Gastrocnemius medialis (tissue), 4 donors: ENCODE data around the gene UBE3B. TPM values are rescaled to one million over a fixed set of nuclear protein-coding genes. Genes with fewer than 3 reads are reported as not detected.

Experiments
- ATAC-seq, 2 donors: fragments of 150-250 bp; one replicate each; pipeline ENCODE4 v1.9.1; 2016
- DNase-seq, 2 donors: peaks; one replicate each; pipeline ENCODE4 v3.0.0-alpha.2; 2019
- H3K27ac ChIP-seq, 4 donors: fragments of 200-600 bp; sonication (generic); 1 replicate in 1 of 4; 2 replicates in 3 of 4; pipeline ENCODE4 v1.5.1; 2016 to 2018; ENCODE audit warnings: mild to moderate bottlenecking in 2 of 4, moderate library complexity in 1 of 4
- H3K27me3 ChIP-seq, 3 donors: fragments of 200-600 bp; sonication (generic) in 2 of 3; 1 replicate in 1 of 3; 2 replicates in 2 of 3; pipeline versions ENCODE4 v1.5.1 to v1.6.0; 2016 to 2019; ENCODE audit warnings: mild to moderate bottlenecking in 1 of 3, moderate library complexity in 1 of 3
- H3K36me3 ChIP-seq, 2 donors: fragments of 200-600 bp; sonication (generic) in 1 of 2; one replicate each; pipeline ENCODE4 v1.5.1; 2017 to 2018
- H3K4me1 ChIP-seq, 2 donors: fragments of 200-600 bp; sonication (generic) in 1 of 2; one replicate each; pipeline ENCODE4 v1.5.1; 2016 to 2017; ENCODE audit warnings: mild to moderate bottlenecking in 2 of 2
- H3K4me3 ChIP-seq, 4 donors: fragments of 200-600 bp; sonication (generic) in 3 of 4; 1 replicate in 1 of 4; 2 replicates in 3 of 4; pipeline ENCODE4 v1.5.1; 2016 to 2019; ENCODE audit warnings: mild to moderate bottlenecking in 2 of 4
- H3K9me3 ChIP-seq, 3 donors: fragments of 200-600 bp; sonication (generic) in 2 of 3; 1 replicate in 1 of 3; 2 replicates in 2 of 3; pipeline ENCODE4 v1.5.1; 2016 to 2019
- CTCF ChIP-seq, 5 experiments: fragments of 450-650 bp in 3 of 5; fragments of 200-600 bp in 2 of 5; sonication (generic) in 2 of 5; IDR thresholded peaks in 4 of 5; conservative IDR thresholded peaks in 1 of 5; 1 replicate in 4 of 5; 2 replicates in 1 of 5; pipeline ENCODE4 v1.5.1; 2016 to 2019; ENCODE audit warnings: antibody characterized with exemption in 5 of 5, mild to moderate bottlenecking in 3 of 5, moderate library complexity in 3 of 5
- POLR2A ChIP-seq, 2 donors: fragments of 450-650 bp; IDR thresholded peaks; one replicate each; pipeline ENCODE4 v1.6.1; 2017; ENCODE audit warnings: antibody characterized with exemption in 2 of 2, mild to moderate bottlenecking in 2 of 2, moderate library complexity in 2 of 2
- in situ Hi-C, 4 donors: fragments of 200-750 bp; cut with MboI; loops; one replicate each; pipeline versions ENCODE4 v1.15.0 to v1.8.0; 2017; ENCODE audit warnings: low sequenced_read_pairs in 4 of 4
- intact Hi-C: fragments of 100-400 bp; cut with DNase I; formaldehyde crosslinking; loops from one replicate; pipeline ENCODE4 v1.15.1; 2023; ENCODE audit warnings: low total_unique reads
- total RNA-seq, 4 donors: library from RNA; depleted of rRNA; stranded (reverse); fragments of >200 nt; gene quantifications; one replicate each; pipeline versions ENCODE4 v1.1.0 to v1.2.3, GENCODE V29; 2016

The UBE3B gene
- total RNA-seq, 4 donors from 2014 or later: 44.8 to 58.2 (median 55.9) TPM

- intact Hi-C loops: no loop called here
- no peak for DNase-seq
Measured at GRCh38 chr12:109479761-109480160, 2.3 kb downstream of the UBE3B start.

GRCh38 chr12:109480356-109480755 is 2.9 kb downstream of the UBE3B start:
- H3K36me3 ChIP-seq: peaks cover 0 to 32% of the 10 kb centered on the region in 2 donors
- H3K27me3 ChIP-seq: no peaks in the 10 kb centered on the region
- peaks cover 26 to 27% of the 10 kb centered on the region in 2 donors for H3K4me1 ChIP-seq
- intact Hi-C loops: no loop called here
- in situ Hi-C loops: no loop called here
- no peak overlapping the region for H3K27ac ChIP-seq
- no peak for ATAC-seq
- H3K9me3 ChIP-seq: no peaks in the 10 kb centered on the region
- no peak for DNase-seq
- H3K4me3 ChIP-seq: no peak overlapping the region
- TF ChIP-seq CTCF (IDR thresholded peaks at IDR 0.05 in 4 of 5, conservative IDR thresholded peaks at IDR 0.05 in 1 of 5): no peak
- TF ChIP-seq POLR2A (IDR thresholded peaks at IDR 0.05): no peak

More at GRCh38 chr12:109479761-109480160, 2.3 kb downstream of the UBE3B start:
- Histone ChIP-seq H3K36me3 (peaks cover 0 to 26% of the 10 kb centered on the region in 2 donors), H3K27ac (no peak overlapping the region), H3K4me1 (peaks cover 26 to 33% of the 10 kb centered on the region in 2 donors), H3K4me3 (no peak overlapping the region), H3K9me3 (no peaks in the 10 kb centered on the region), H3K27me3 (no peaks in the 10 kb centered on the region)
- ATAC-seq: no peak
- TF ChIP-seq POLR2A (IDR thresholded peaks at IDR 0.05) (no peak), CTCF (IDR thresholded peaks at IDR 0.05 in 4 of 5, conservative IDR thresholded peaks at IDR 0.05 in 1 of 5) (no peak)
- in situ Hi-C loops: loop anchor here in 2 of 4 donors (5.0 to 10.0 kb wide), 2 partner anchors 47 to 55 kb away; no protein-coding TSS in a partner anchor

GRCh38 chr12:109481863-109482262 is 4.4 kb downstream of the UBE3B start:
- no peak for TF ChIP-seq CTCF (IDR thresholded peaks at IDR 0.05 in 4 of 5, conservative IDR thresholded peaks at IDR 0.05 in 1 of 5)
- no peak for TF ChIP-seq POLR2A (IDR thresholded peaks at IDR 0.05)
- ATAC-seq: no peak
- intact Hi-C loops (no loop called here), in situ Hi-C loops (no loop called here)
- H3K27me3 ChIP-seq: no peaks in the 10 kb centered on the region
- no peak overlapping the region for H3K4me3 ChIP-seq
- H3K36me3 ChIP-seq: peaks cover 0 to 47% of the 10 kb centered on the region in 2 donors
- no peak for DNase-seq
- H3K27ac ChIP-seq: no peak overlapping the region
- H3K9me3 ChIP-seq: no peaks in the 10 kb centered on the region
- peaks cover 15% of the 10 kb centered on the region in 2 donors for H3K4me1 ChIP-seq

- intact Hi-C loops: no loop called here
- Histone ChIP-seq H3K27me3 (no peaks in the 10 kb centered on the region), H3K27ac (no peak overlapping the region), H3K4me3 (no peak overlapping the region), H3K4me1 (peaks cover 15% of the 10 kb centered on the region in 2 donors), H3K9me3 (no peaks in the 10 kb centered on the region), H3K36me3 (peaks cover 0 to 53% of the 10 kb centered on the region in 2 donors)
- in situ Hi-C loops: no loop called here
- ATAC-seq (no peak), DNase-seq (no peak)
- TF ChIP-seq CTCF (IDR thresholded peaks at IDR 0.05 in 4 of 5, conservative IDR thresholded peaks at IDR 0.05 in 1 of 5) (no peak), POLR2A (IDR thresholded peaks at IDR 0.05) (no peak)
Measured at GRCh38 chr12:109482491-109482890, 5.1 kb downstream of the UBE3B start.

- no peaks in the 10 kb centered on the region for H3K9me3 ChIP-seq
- intact Hi-C loops: no loop called here
- DNase-seq: no peak
- no peak for ATAC-seq
- H3K4me3 ChIP-seq: no peak overlapping the region
- in situ Hi-C loops: no loop called here
- H3K36me3 ChIP-seq: peaks cover 0 to 57% of the 10 kb centered on the region in 2 donors
- H3K27me3 ChIP-seq: no peaks in the 10 kb centered on the region
- H3K4me1 ChIP-seq: peaks cover 15% of the 10 kb centered on the region in 2 donors
- TF ChIP-seq POLR2A (IDR thresholded peaks at IDR 0.05) (no peak), CTCF (IDR thresholded peaks at IDR 0.05 in 4 of 5, conservative IDR thresholded peaks at IDR 0.05 in 1 of 5) (no peak)
- H3K27ac ChIP-seq: no peak overlapping the region
Measured at GRCh38 chr12:109482894-109483293, 5.5 kb downstream of the UBE3B start.
